ENCODE data around the gene TNIP1.

TNIP1 gene

DNA sequence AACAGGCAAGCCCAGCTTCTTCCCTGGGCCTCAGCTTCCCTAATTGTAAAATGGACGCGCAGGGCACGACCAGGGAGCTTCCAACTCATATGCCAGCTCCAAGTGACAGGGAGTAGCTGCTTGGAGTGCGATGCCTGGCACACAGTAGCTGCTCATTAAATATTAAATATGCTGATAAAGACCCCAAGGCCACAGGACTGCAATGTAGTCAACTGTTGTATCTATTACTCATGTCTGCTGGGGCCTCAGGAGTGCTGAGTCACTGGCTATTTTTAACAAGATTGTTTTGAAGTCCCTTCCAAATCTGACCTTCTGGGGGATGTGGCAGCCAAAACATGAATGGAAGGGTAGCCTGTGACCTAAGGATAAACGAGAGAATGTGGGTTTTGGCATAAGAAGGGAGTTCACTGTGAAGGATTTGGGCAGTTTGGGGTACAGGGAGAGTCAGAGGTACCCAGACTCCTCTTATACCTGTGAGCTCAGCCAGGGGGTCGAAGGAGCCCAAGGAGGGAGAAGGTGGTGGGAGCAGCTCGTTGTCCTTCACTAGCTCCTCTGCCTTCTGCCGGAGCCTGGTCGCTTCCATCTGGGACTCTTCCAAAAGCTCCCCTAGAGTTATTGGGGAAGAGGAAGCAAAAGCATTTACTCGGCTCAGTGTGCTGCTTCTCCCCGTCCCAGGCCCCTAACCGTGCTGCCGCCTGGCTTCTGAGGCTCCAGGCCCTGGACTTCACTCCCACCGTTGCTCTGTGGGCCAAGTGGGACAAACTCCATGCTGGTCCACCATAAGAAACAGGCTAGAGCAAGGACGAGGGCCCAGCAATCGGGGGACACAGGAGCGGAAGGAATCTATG, 17.5 kb downstream of the TNIP1 start:
- no peak for DNase-seq

DNA sequence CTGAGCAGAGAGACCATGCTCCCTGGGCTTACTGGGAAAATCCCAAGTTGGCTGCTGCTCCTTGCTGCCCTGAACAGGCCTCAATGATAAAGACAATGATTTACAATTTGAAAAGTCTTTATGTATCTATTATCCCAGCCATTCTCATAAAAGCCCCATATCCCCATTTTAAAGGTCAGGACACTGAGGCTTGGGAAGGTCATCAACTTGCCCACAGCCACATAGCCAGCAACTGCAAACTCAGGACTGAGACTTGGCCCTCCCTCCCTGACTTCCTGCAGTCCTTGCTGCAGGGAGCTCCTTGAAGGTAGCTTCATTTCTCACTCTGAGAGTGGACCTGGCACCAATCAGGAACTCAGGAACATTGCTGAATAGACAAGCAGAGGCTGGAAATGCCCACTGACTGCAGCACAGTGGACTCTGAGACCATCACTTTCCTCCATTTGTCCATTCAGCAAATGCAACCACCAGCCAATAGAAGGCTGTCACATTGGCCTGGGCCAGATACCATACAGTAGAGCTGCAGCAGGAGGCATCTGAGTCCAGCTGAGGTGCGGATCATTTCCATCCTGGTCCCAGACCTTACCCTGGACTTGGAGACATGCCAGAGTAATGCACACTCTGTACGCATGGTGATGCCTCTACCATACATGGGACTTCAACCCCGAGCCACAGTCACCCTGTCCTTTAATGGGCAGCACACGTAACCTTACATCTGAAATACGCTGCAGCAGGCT, 18.3 kb downstream of the TNIP1 start:
- DNase-seq: no peak

DNA sequence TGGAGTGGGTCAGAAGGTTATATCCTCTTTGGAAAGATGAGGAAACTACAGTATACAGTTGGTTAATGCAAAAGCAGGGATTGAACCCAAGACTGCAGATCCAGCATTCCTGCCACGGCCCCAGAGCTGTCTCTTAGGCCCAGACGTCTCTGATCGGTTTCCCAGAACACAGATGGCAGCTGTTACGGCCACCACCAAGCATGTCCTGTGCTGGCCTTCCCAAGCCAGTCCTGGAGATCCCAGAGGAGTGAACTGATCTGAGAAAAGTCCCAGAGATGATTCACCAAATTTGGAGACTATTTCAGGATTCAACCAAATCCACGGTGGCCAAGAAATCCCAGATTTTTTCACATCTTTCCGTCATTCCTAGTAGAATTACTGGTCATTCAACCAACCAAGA, 20.1 kb downstream of the TNIP1 start:
- no peak for DNase-seq

GRCh38 chr5:151058891-151059489, 21.8 kb downstream of the TNIP1 start:
- DNase-seq: no peak

- DNase-seq: no peak
These were observed 22.5 kb downstream of the TNIP1 start for GRCh38 chr5:151058301-151058700.

- no peak for DNase-seq
These were observed 24.2 kb downstream of the TNIP1 start for GRCh38 chr5:151056379-151057325.

DNA sequence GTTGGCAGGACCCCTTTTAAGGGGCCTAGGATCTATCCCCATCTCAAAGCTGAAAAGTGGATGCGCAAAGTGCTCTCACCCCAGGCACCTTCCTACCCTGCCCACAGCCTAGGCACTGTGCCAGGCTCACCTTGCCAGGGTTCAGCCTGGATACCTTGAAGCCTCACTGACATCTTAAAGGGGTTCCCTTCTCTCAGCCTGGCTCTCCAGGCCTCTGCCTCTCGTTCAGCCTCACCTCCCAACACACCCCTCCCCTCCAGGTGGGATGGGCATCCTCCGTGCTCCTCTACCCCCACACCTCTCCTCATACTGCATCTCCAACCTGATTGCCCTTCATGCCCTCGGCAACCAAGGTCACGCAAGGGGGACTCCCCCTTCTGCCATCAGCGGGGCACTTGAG, 25.5 kb downstream of the TNIP1 start:
- DNase-seq: no peak

- no peak for DNase-seq
These were observed 26.1 kb downstream of the TNIP1 start for GRCh38 chr5:151054709-151055108.

DNA sequence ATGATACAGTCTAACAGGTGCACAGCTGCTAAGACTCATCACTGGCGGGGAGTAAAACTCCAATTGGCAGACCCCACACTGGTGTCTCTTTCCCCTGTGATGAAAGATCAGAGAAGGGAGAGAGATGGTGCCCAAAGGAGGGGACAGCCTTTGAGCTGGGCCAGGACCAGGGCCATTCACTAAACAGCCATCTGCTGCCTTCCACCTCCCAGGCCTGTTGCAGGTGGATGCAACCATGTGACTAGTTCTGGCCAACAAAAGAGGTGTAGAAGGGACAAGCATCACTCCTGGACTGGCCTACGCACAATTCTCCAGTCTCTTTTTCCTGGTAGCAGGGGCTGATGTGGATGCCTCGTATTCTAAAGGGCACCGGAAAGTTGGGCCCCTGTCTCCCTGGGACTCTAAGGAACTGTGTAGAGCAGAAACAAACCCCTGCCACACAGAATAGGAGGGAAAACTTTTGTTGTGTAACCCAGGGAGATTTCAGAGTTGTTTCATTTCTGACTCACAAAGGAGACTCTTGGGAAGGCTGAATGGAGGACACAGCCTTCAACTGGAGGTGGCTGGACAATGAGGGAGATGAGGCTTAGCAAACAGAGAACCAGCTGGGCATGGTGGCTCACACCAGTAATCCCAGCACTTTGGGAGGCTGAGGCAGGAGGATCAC, 26.9 kb downstream of the TNIP1 start:
- no peak for DNase-seq

DNA sequence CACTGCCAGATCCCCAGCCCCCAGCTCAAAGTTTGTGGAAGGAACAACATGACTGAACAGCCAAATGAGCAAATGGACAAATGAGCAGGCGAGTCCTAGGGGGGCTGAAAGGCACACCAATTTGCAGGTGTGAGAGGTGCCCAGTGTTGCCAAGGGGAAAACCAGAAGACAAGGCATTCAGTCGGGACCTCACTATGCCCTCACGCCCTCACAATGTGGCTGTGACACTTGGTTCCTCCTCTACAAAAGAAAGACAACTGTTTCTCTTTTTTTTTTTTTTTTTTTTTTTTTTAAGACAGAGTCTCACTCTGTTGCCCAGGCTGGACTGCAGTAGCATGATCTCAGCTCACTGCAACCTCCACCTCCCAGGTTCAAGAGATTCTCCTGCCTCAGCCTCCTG, 28.0 kb downstream of the TNIP1 start:
- DNase-seq: no peak

DNA sequence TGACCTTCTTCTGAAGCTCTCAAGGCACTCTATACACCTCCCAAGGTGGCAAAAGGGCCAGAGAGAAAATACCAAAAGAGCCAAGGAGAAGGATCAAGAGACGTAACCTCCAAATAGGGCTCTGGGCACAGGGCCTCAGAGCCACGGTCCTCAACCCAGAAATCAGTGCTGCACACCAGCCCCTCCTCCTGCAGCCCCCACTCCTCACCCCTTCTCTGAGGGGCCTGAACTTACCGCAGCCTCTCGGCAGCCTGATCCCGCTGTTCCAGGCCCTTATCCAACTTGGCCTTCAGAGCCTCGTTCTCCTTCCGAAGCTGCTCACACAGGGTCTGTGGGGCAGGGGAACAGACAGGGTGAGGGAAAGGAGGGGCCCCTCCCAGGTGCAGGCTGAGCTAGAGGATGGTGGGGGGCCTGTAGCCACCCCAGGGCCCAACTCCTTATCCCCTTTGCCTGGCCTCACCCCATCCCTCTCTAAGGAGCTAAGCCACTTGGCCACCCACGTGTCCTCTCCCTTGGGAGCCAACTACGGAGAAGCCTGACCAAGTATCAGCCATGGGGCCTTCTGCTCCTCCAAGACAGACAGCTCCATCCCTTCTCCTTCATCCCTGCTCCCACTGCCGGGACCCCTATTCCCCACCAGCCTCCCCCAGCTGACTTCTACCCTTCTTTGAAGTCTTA, 28.8 kb downstream of the TNIP1 start:
- no peak for DNase-seq

DNA sequence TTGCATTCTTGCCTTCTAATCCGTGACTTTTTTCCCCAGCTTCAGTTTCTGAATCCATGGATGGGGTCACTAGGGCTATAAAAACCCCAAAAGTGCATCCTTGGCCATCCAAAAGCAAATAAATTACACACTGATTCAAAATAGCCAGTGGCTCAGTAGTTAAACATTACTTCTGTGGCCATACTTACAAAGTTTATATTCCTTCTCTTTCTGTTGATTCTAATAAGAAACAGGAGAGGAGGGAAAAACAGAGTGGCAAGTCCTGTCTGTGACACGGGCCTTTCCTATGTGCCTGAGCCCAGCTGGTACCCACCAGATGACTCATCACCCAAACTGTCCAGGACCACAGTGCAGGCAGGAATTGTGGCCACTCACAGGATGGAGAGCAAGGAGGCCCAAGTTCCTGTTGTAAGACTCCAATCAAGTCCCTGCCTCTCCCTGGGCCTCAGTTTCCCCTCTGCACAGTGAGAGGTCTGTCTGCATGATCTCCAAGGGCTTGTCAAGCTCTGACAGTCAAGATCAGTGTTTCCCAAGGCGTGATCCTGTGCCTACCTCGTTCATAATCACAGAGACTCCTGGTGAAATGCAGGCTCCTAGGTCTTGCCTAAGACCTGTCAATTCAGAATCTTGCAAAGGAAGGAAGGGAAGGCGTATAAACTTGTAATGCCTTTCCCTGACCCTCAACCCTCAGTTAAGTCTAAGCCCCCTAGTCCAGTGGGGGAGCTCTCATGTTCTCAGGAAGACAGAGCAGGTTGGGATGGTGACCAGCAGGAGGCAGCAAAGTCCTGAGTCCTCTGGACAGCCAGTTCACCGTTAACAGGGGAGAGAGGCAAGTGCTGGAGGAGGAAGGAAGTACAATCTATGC, 29.5 kb downstream of the TNIP1 start:
- DNase-seq: no peak

DNA sequence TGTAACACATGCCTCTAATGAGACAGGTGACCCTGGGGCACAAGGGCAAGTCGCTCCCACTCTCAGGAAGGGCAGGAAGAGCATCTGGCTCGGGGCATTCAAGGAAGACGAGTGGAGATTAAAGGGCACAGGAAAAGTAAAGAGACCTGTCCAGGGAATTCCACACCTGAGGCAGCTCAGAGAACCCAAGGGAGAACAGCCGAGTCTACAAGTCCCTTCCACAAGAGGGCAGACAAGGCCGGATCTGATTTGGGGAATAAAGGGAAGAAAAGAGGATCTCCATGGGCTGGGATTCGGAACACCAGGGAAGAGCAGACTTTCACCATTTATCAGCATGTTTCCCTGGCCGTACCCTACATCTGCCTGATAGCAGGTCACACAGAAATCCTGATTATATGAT, 32.3 kb downstream of the TNIP1 start:
- DNase-seq: no peak

GRCh38 chr5:151047814-151048425, 32.9 kb downstream of the TNIP1 start:
- no peak for DNase-seq

DNA sequence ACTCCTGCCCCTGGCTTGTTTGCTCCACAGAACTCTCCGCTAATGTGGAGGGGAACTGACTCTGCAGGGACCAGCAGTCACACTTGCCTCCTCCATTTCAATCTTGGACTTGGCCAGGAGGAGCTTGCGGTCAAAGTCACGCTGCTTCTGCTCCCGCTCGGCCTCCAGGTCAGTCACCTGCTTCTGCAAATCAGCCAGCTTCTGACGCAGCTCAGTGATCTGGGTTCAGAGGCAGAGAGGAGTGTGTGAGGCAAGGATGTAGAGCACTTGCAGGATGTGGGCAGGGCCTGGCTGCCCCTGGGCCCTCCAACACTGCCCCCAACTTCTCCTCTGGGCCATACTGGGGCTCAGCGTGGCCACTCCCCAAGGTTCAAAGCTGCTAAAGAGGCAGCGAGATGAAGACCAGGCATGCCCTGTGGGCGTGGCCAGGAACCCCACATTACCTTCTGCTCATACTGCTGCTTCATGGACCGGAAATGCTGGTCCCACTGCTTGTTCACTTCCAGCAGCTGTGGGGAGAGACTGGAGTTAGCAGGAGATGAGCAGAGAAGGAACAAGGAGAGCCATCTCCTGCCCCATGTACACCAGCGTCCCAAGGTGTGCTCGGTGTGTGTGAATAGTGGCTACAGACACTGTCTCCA, 38.3 kb downstream of the TNIP1 start:
- no peak for DNase-seq

DNA sequence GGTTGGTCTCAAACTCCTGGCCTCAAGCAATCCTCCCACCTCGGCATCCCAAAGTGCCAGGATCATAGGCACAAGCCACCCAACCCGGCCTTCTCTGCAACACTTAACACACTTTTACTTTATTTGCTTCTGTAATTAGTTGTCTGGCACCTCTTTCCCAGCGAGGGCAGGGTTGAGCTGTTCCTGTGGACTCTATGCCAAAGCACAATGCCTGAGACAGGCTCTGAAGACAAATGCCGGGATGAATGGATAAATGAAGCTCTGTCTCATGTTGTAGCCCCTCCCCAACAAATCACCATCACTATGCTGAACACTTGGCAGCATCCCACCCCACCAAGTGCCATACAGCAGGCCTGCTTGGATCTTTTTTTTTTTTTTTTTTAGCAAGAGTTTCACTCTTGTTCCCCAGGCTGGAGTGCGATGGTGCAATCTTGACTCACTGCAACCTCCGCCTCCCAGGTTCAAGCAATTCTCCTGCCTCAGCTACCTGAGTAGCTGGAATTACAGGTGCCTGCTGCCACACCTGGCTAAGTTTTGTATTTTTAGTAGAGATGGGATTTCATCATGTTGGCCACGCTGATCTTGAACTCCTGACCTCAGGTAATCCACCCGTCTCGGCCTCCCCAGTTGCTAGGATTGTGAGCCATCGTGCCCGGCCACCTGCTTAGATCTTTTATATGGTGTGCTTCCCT, 39.1 kb downstream of the TNIP1 start:
- no peak for DNase-seq

DNA sequence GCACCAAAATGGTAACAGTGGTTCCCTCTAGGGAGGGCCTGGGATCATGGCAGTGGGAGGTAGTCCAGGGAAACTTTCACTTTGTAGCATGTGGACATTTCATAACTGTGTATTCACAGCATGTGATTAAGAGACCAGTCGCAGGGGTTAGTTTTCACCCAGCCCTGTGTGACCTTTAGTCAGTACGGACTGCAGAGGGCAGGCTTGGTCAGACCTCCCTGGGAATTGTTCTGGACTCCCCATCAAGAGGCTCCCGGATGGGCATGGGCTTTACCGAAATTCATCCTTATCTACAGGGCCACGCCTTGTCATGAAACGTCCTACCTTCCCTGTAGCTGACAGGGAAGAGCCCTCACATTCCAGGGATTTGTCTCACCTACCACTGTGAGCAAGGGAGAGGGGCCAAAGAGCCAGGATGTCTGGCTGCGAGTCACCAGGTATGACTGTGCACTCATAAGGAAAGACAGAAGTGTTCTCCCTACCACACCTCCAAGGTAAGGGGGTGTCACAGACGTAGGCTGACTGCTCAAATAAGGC, 40.6 kb downstream of the TNIP1 start:
- DNase-seq: no peak

DNA sequence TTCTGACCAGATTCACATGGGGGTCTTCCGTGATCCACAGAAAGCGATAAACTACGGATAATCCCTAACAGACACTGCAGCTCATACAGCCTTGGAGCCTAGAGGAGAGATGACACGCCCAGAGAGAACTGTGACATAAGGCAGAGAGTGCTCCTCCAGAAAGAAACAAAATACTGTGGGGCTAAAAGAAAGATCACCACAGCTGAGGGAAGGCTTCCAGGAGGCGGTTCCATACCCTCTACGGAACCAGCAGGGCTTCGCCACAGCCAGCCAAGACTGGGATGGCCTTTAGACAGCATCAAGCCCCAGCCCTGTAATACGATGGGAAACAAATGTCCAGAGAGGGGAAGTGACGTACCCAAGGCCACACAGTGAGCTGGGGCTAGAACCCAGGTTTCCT, 41.2 kb downstream of the TNIP1 start:
- no peak for DNase-seq

- DNase-seq: no peak
These were observed 42.0 kb downstream of the TNIP1 start for GRCh38 chr5:151038801-151039238.

Measured in NCI-H748 treated with DMSO at 0.1 percent for 48 hours (cell line).